KMS-11 (cell line): ENCODE measurements around the gene PRRG1.

ENCODE experiments used
- H2AFZ ChIP-seq: fragments of 200-600 bp; sonication (generic); 2 replicates; pipeline ENCODE4 v1.6.1; 2016; ENCODE audit warnings: antibody characterized with exemption, mixed run types, low read depth
- H3K27ac ChIP-seq: fragments of 200-600 bp; sonication (generic); 2 replicates; pipeline ENCODE4 v1.6.1; 2016; ENCODE audit warnings: mild to moderate bottlenecking, mixed run types
- H3K27me3 ChIP-seq: fragments of 200-600 bp; sonication (generic); 2 replicates; pipeline ENCODE4 v1.6.1; 2017; ENCODE audit warnings: mild to moderate bottlenecking, low read depth, mixed run types, moderate library complexity; ENCODE audit not compliant: insufficient read depth
- H3K36me3 ChIP-seq: fragments of 200-600 bp; sonication (generic); 2 replicates; pipeline ENCODE4 v1.6.1; 2017; ENCODE audit warnings: mild to moderate bottlenecking, mixed run types; ENCODE audit not compliant: insufficient read depth
- H3K4me1 ChIP-seq: fragments of 200-600 bp; sonication (generic); 2 replicates; pipeline ENCODE4 v1.6.1; 2016; ENCODE audit warnings: mild to moderate bottlenecking, low read depth, mixed run types; ENCODE audit not compliant: poor library complexity, severe bottlenecking
- H3K4me2 ChIP-seq: fragments of 200-600 bp; sonication (generic); 2 replicates; pipeline ENCODE4 v1.7.0; 2016; ENCODE audit warnings: mild to moderate bottlenecking, mixed run types
- H3K4me3 ChIP-seq: fragments of 200-600 bp; sonication (generic); IDR thresholded peaks from 2 replicates; pipeline ENCODE4 v1.6.1; 2017; ENCODE audit warnings: low read depth, low read length, mixed read lengths; ENCODE audit not compliant: insufficient read depth
- H3K79me2 ChIP-seq: fragments of 200-600 bp; sonication (generic); 2 replicates; pipeline ENCODE4 v1.6.1; 2016; ENCODE audit warnings: low read depth, mixed run types; ENCODE audit not compliant: insufficient read depth
- H3K9ac ChIP-seq: fragments of 200-600 bp; sonication (generic); 2 replicates; pipeline ENCODE4 v1.6.1; 2016; ENCODE audit warnings: mild to moderate bottlenecking, mixed run types
- H4K20me1 ChIP-seq: fragments of 200-600 bp; sonication (generic); 2 replicates; pipeline ENCODE4 v1.6.1; 2016; ENCODE audit warnings: mild to moderate bottlenecking, mixed run types; ENCODE audit not compliant: insufficient read depth
- TF ChIP-seq, protein P1 (sequence below): fragments of 200-600 bp; sonication (generic); conservative IDR thresholded peaks from 2 replicates; pipeline ENCODE4 v1.6.1; 2017; ENCODE audit warnings: low read depth, mild to moderate bottlenecking, antibody characterized with exemption, low read length, moderate library complexity, mixed read lengths

PRRG1 gene

DNA sequence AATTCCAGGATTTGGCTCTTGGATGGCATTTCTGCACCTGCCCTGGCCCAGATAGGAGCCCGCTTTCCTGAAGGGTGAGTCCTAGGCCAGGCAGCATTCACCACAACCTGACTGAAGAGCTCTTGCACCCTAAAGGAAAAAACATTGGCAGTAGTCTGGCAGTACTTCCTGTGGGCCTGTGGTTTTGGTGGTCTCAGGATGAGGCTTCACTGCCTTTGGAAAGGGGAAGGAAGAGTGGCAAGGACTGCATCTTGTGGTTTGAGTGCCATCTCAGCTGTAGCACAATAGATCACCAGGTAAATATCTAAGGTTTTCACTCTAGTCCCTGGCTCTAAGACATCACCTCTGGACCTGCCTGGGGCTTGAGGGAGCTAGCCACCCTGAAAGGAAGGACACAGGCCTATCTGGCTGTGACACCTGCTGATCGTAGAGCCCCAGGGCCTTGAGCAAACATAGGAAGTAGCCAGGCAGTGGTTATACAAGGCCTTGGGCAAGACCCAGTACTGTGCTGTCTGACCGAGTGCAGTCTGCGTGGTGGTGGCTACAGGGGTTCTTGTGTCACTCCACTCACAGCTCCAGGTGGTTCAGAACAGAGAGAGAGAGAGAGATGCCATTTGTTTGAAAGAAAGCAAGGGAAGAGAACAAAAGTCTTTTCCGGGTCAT lies 28.5 kb upstream of the PRRG1 start:
- Histone ChIP-seq H3K9ac (no peak overlapping the region), H3K27me3 (no peaks in the 10 kb centered on the region), H2AFZ (no peak overlapping the region), H4K20me1 (no peaks in the 10 kb centered on the region), H3K36me3 (no peaks in the 10 kb centered on the region), H3K79me2 (no peaks in the 10 kb centered on the region), H3K27ac (no peak overlapping the region), H3K4me3 (no peak overlapping the region), H3K4me1 (no peaks in the 10 kb centered on the region), H3K4me2 (no peak overlapping the region)
- TF ChIP-seq, protein P1, sequence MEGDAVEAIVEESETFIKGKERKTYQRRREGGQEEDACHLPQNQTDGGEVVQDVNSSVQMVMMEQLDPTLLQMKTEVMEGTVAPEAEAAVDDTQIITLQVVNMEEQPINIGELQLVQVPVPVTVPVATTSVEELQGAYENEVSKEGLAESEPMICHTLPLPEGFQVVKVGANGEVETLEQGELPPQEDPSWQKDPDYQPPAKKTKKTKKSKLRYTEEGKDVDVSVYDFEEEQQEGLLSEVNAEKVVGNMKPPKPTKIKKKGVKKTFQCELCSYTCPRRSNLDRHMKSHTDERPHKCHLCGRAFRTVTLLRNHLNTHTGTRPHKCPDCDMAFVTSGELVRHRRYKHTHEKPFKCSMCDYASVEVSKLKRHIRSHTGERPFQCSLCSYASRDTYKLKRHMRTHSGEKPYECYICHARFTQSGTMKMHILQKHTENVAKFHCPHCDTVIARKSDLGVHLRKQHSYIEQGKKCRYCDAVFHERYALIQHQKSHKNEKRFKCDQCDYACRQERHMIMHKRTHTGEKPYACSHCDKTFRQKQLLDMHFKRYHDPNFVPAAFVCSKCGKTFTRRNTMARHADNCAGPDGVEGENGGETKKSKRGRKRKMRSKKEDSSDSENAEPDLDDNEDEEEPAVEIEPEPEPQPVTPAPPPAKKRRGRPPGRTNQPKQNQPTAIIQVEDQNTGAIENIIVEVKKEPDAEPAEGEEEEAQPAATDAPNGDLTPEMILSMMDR, result no peak

- no peak overlapping the region for H3K4me3 ChIP-seq
Observed at GRCh38 chrX:37330642-37331041, 18.5 kb upstream of the PRRG1 start.

DNA sequence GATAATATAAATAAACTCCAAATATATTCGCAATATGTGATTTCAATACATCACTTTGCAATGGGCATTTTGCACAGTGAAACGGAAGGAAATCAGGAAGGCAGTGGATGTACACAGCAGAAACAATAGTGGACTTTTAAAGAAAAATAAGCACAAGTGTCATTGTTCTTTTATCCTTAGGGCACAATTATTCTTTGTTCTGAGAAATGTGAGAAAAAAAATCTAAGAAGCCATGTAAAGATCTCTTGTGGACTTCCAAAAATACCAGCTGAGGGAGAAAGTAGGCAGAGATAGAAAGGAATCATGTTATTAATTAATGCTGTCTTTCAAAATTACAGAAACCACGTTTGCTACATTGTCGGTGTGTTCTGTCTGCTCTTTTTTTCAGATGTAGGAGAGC lies 17.6 kb upstream of the PRRG1 start:
- Histone ChIP-seq H3K27me3 (no peaks in the 10 kb centered on the region), H3K27ac (no peak overlapping the region), H3K36me3 (no peaks in the 10 kb centered on the region), H2AFZ (no peak overlapping the region), H4K20me1 (no peaks in the 10 kb centered on the region), H3K9ac (no peak overlapping the region), H3K4me3 (no peak overlapping the region), H3K4me1 (no peaks in the 10 kb centered on the region), H3K79me2 (no peaks in the 10 kb centered on the region), H3K4me2 (no peak overlapping the region)
- TF ChIP-seq, protein P1, result no peak

More at GRCh38 chrX:37330642-37331041, 18.5 kb upstream of the PRRG1 start:
- Histone ChIP-seq H3K27me3 (no peaks in the 10 kb centered on the region), H2AFZ (no peak overlapping the region), H3K79me2 (no peaks in the 10 kb centered on the region), H3K9ac (no peak overlapping the region), H3K36me3 (no peaks in the 10 kb centered on the region), H3K27ac (no peak overlapping the region), H3K4me2 (no peak overlapping the region), H4K20me1 (no peaks in the 10 kb centered on the region), H3K4me1 (no peaks in the 10 kb centered on the region)
- TF ChIP-seq, protein P1, result no peak

DNA sequence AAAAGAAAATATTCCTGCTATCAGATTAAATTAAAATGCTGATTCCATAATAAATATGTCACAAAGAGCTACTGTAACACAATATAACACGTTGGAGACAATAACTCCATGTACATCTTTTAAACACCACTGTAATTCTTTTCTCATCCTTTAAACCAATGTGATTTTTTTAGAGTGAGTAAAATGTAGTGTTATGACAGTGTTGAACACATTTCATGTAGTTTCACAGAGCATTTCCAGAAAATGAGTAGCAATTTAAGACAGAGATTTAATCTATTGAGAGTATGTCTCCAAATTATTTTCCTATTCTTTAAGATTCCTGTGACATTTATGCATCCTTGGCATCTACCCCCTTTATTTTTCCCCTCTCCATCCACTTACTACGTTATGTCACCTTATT lies 17.1 kb upstream of the PRRG1 start:
- no peak overlapping the region for H2AFZ ChIP-seq
- H3K27ac ChIP-seq, result no peak overlapping the region
- no peak overlapping the region for H3K4me3 ChIP-seq
- no peak overlapping the region for H3K4me2 ChIP-seq
- H3K9ac ChIP-seq, result no peak overlapping the region
- H3K36me3 ChIP-seq, result no peaks in the 10 kb centered on the region
- no peaks in the 10 kb centered on the region for H4K20me1 ChIP-seq
- no peaks in the 10 kb centered on the region for H3K27me3 ChIP-seq
- TF ChIP-seq, protein P1, result no peak
- no peaks in the 10 kb centered on the region for H3K4me1 ChIP-seq
- no peaks in the 10 kb centered on the region for H3K79me2 ChIP-seq
